Endothelial cell (in vitro differentiated cells): ENCODE results near the gene DNASE1L1. TPM values are rescaled to one million over a fixed set of nuclear protein-coding genes. Genes with fewer than 3 reads are reported as not detected.

ENCODE experiments used
- DNase-seq: peaks from one replicate; pipeline ENCODE4 v3.0.0; 2021; ENCODE audit warnings: low spot score
- H3K27ac Mint-ChIP-seq: one replicate; pipeline ENCODE4 v1.8.0; 2021; ENCODE audit warnings: mixed read lengths, inconsistent platforms; ENCODE audit not compliant: unreplicated experiment
- H3K27me3 Mint-ChIP-seq: one replicate; pipeline ENCODE4 v1.8.0; 2021; ENCODE audit warnings: mild to moderate bottlenecking, moderate library complexity, mixed read lengths, inconsistent platforms; ENCODE audit not compliant: unreplicated experiment
- H3K36me3 Mint-ChIP-seq: one replicate; pipeline ENCODE4 v1.8.0; 2021; ENCODE audit warnings: mild to moderate bottlenecking, low read depth, mixed read lengths, inconsistent platforms; ENCODE audit not compliant: unreplicated experiment
- H3K4me1 Mint-ChIP-seq: one replicate; pipeline ENCODE4 v1.8.0; 2021; ENCODE audit warnings: mild to moderate bottlenecking, mixed read lengths, inconsistent platforms; ENCODE audit not compliant: unreplicated experiment
- H3K4me3 Mint-ChIP-seq: one replicate; pipeline ENCODE4 v1.8.0; 2021; ENCODE audit warnings: mild to moderate bottlenecking, mixed read lengths, inconsistent platforms; ENCODE audit not compliant: unreplicated experiment
- H3K9me3 Mint-ChIP-seq: one replicate; pipeline ENCODE4 v1.8.0; 2021; ENCODE audit warnings: mixed read lengths, inconsistent platforms; ENCODE audit not compliant: unreplicated experiment
- total RNA-seq: library from RNA; stranded (reverse); fragmentation: NEBNext Ultra II Directional; extraction: Animal tissue kit (Norgen Biotek cat#: 25700); gene quantifications from one replicate; pipeline ENCODE4 v1.2.1, GENCODE V29; 2021; ENCODE audit not compliant: unreplicated experiment
- TF ChIP-seq, protein P1 (sequence below): fragments of 200-600 bp; sonication (generic); IDR thresholded peaks from one replicate; pipeline ENCODE4 v1.5.0; 2021; ENCODE audit warnings: antibody characterized with exemption; ENCODE audit not compliant: unreplicated experiment

The DNASE1L1 gene
- total RNA-seq, 1 donor from 2014 or later = 38.6 TPM

- Mint-ChIP-seq H3K4me1 (no peaks in the 10 kb centered on the region), H3K9me3 (no peaks in the 10 kb centered on the region), H3K4me3 (no peak overlapping the region), H3K36me3 (no peaks in the 10 kb centered on the region), H3K27ac (no peak overlapping the region), H3K27me3 (peaks cover 3% of the 10 kb centered on the region)
- DNase-seq = no peak
- TF ChIP-seq, protein P1, sequence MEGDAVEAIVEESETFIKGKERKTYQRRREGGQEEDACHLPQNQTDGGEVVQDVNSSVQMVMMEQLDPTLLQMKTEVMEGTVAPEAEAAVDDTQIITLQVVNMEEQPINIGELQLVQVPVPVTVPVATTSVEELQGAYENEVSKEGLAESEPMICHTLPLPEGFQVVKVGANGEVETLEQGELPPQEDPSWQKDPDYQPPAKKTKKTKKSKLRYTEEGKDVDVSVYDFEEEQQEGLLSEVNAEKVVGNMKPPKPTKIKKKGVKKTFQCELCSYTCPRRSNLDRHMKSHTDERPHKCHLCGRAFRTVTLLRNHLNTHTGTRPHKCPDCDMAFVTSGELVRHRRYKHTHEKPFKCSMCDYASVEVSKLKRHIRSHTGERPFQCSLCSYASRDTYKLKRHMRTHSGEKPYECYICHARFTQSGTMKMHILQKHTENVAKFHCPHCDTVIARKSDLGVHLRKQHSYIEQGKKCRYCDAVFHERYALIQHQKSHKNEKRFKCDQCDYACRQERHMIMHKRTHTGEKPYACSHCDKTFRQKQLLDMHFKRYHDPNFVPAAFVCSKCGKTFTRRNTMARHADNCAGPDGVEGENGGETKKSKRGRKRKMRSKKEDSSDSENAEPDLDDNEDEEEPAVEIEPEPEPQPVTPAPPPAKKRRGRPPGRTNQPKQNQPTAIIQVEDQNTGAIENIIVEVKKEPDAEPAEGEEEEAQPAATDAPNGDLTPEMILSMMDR = no peak
Measured at GRCh38 chrX:154444755-154445246, 35.7 kb upstream of the DNASE1L1 start.

DNA sequence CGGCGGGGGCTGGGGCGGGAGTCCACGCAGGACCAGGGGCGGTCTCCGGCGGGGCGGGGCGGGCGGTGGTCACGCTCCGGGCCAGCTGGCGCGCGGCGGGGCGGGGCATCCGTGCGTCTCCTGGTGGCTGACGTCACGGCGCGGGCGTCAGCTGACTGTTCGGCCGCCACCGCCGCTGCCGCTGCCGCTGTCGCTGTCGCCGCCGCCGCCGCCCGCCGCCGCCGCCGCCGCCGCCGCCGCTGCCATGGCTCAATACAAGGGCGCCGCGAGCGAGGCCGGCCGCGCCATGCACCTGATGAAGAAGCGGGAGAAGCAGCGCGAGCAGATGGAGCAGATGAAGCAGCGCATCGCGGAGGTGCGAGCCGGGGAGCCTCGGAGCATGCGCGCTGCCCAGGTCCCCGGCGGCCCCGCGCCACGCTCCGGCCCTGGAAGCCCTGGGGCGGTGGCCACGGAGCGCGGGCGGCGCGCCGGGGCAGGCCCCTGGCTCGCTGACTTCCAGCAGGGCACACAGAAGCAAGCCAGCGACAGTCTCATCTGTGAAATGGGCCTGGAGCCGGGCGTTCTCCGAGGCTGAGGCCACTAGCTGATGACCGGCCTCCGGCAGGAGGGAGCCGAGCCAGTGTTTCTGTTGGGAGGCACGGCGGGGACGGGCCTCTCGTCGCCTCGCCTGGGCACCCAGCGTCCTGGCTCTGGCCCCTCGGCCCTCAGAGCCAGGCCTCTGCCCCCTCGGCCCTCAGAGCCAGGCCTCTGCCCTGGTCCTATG lies 35.1 kb upstream of the DNASE1L1 start, which contains the start of gene FAM50A:
FAM50A (plus strand) TSS at position 150 of the 763 bp plus-strand sequence; CDS start at position 245, 95 bp downstream.
- Mint-ChIP-seq H3K27me3 (peaks cover 3% of the 10 kb centered on the region), H3K4me3 (peak within 1 kb of the TSS; percentile 85), H3K36me3 (no peaks in the 10 kb centered on the region), H3K9me3 (no peaks in the 10 kb centered on the region), H3K27ac (peak within 1 kb of the TSS; percentile 61), H3K4me1 (no peaks in the 10 kb centered on the region)
- TF ChIP-seq, protein P1 = no peak
- peak; percentile 60 for DNase-seq

GRCh38 chrX:154443479-154443910 lies 34.4 kb upstream of the DNASE1L1 start:
- Mint-ChIP-seq H3K36me3 (peaks cover 3% of the 10 kb centered on the region), H3K4me1 (no peaks in the 10 kb centered on the region), H3K4me3 (peak overlapping the region; percentile 85), H3K27ac (peak overlapping the region; percentile 61), H3K9me3 (no peaks in the 10 kb centered on the region), H3K27me3 (peaks cover 1% of the 10 kb centered on the region)
- no peak for DNase-seq
- TF ChIP-seq, protein P1 = no peak

DNA sequence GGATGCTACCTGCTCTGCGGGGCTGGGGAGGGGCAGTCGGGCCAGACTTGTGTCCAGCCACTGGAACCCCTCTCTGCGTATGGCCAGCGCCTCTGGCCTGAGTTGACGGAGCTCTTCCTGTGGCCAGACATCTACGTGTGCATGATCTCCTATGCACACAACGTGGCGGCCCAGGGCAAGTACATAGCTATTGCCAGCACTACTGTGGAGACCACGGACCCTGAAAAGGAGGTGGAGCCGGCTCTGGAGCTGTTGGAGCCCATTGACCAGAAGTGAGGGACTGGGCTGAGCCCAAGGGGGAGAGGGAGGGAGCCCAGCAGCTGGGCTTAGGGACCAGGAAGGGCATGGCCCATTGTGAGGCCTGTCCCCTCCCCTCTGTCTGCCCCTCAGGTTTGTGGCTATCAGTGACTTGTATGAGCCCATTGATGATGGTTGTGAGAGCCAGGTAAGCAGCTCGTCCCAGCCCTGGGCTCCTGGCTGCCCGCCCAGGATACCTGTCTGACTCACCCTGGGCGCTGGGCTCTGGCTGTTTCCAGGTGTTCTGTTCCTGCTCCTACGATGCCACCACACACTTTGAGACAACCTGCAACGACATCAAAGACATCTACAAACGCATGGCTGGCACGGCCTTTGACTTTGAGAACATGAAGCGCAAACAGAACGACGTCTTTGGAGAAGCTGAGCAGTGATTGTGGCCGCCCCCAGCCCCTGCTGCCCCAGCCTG lies 33.1 kb upstream of the DNASE1L1 start:
- DNase-seq = no peak
- no peaks in the 10 kb centered on the region for H3K9me3 Mint-ChIP-seq
- H3K27ac Mint-ChIP-seq = no peak overlapping the region
- TF ChIP-seq, protein P1 = no peak
- H3K27me3 Mint-ChIP-seq = peaks cover 1% of the 10 kb centered on the region
- H3K4me1 Mint-ChIP-seq = peaks cover 4% of the 10 kb centered on the region
- H3K36me3 Mint-ChIP-seq = peaks cover 3% of the 10 kb centered on the region
- no peak overlapping the region for H3K4me3 Mint-ChIP-seq
